Liver (tissue), 9 donors: Measurements from ENCODE around the gene NCF4. TPM values are rescaled to one million over a fixed set of nuclear protein-coding genes. Genes with fewer than 3 reads are reported as not detected.

Experiments used
- DNase-seq: peaks from one replicate; pipeline ENCODE4 v3.0.0-alpha.2; 2017; ENCODE audit warnings: low spot score
- H3K27ac ChIP-seq, 2 donors: one replicate each; pipeline ENCODE4 v1.7.0; 2013; ENCODE audit warnings: inconsistent platforms in 2 of 2, low read length in 2 of 2, control low read depth in 1 of 2, low read depth in 1 of 2, mild to moderate bottlenecking in 1 of 2
- H3K27me3 ChIP-seq, 4 donors: one replicate each; pipeline versions ENCODE4 v1.6.1 to v1.7.0; 2013; ENCODE audit warnings: low read length in 3 of 4, inconsistent platforms in 1 of 4, mild to moderate bottlenecking in 1 of 4, moderate library complexity in 1 of 4; ENCODE audit not compliant: control insufficient read depth in 4 of 4, insufficient read depth in 4 of 4
- H3K36me3 ChIP-seq, 4 donors: one replicate each; pipeline versions ENCODE4 v1.6.1 to v1.7.0; 2013; ENCODE audit warnings: low read length in 3 of 4, mild to moderate bottlenecking in 3 of 4, low read depth in 1 of 4, moderate library complexity in 1 of 4; ENCODE audit not compliant: control insufficient read depth in 4 of 4, insufficient read depth in 3 of 4
- H3K4me1 ChIP-seq, 4 donors: one replicate each; pipeline versions ENCODE4 v1.6.1 to v1.7.0; 2013; ENCODE audit warnings: low read length in 3 of 4, mild to moderate bottlenecking in 3 of 4, moderate library complexity in 1 of 4; ENCODE audit not compliant: control insufficient read depth in 4 of 4, insufficient read depth in 4 of 4
- H3K4me3 ChIP-seq, 3 donors: one replicate each; pipeline versions ENCODE4 v1.6.1 to v1.7.0; 2013; ENCODE audit warnings: low read length in 3 of 3, control low read depth in 1 of 3, low read depth in 1 of 3, mild to moderate bottlenecking in 1 of 3
- H3K9ac ChIP-seq, 2 donors: one replicate each; pipeline ENCODE4 v1.7.0; 2013; ENCODE audit warnings: low read length in 2 of 2, mild to moderate bottlenecking in 2 of 2, moderate library complexity in 2 of 2, control low read depth in 1 of 2, low read depth in 1 of 2
- H3K9me3 ChIP-seq, 4 donors: one replicate each; pipeline versions ENCODE4 v1.6.1 to v1.7.0; 2013; ENCODE audit warnings: low read length in 3 of 4; ENCODE audit not compliant: control insufficient read depth in 4 of 4
- ATF3 ChIP-seq: IDR thresholded peaks from 2 replicates; pipeline ENCODE4 v1.6.1; 2016; ENCODE audit warnings: antibody characterized with exemption
- CTCF ChIP-seq: fragments of 150-350 bp; IDR thresholded peaks from 2 replicates; pipeline ENCODE4 v1.5.1; 2017; ENCODE audit warnings: improper control_type of control experiment, low read depth, low read length; ENCODE audit not compliant: missing input control
- EGR1 ChIP-seq, 2 donors: IDR thresholded peaks; 2 replicates each; pipeline ENCODE4 v1.6.1; 2016 to 2018; ENCODE audit warnings: antibody characterized with exemption in 2 of 2, low read depth in 2 of 2
- FOXA1 ChIP-seq: IDR thresholded peaks from 2 replicates; pipeline ENCODE4 v1.6.1; 2016; ENCODE audit warnings: antibody characterized with exemption
- FOXA2 ChIP-seq: IDR thresholded peaks from 2 replicates; pipeline ENCODE4 v1.6.1; 2016; ENCODE audit warnings: antibody characterized with exemption
- GABPA ChIP-seq, 2 donors: IDR thresholded peaks in 1 of 2; conservative IDR thresholded peaks in 1 of 2; 2 replicates each; pipeline ENCODE4 v1.6.1; 2016; ENCODE audit warnings: antibody characterized with exemption in 2 of 2, mild to moderate bottlenecking in 1 of 2, moderate library complexity in 1 of 2
- HNF4A ChIP-seq, 2 donors: conservative IDR thresholded peaks; 2 replicates each; pipeline ENCODE4 v1.6.1; 2016; ENCODE audit warnings: antibody characterized with exemption in 2 of 2, mild to moderate bottlenecking in 2 of 2
- HNF4G ChIP-seq: IDR thresholded peaks from 2 replicates; pipeline ENCODE4 v1.6.1; 2016; ENCODE audit warnings: antibody characterized with exemption
- JUND ChIP-seq, 2 donors: IDR thresholded peaks; 2 replicates each; pipeline ENCODE4 v1.6.1; 2016; ENCODE audit warnings: antibody characterized with exemption in 2 of 2
- MAX ChIP-seq: IDR thresholded peaks from 2 replicates; pipeline ENCODE4 v1.6.1; 2016; ENCODE audit warnings: antibody characterized with exemption
- NR2F2 ChIP-seq: IDR thresholded peaks from 2 replicates; pipeline ENCODE4 v1.6.1; 2016; ENCODE audit warnings: antibody characterized with exemption
- RAD21 ChIP-seq, 2 donors: IDR thresholded peaks; 2 replicates each; pipeline ENCODE4 v1.6.1; 2016; ENCODE audit warnings: antibody characterized with exemption in 2 of 2, mild to moderate bottlenecking in 2 of 2
- REST ChIP-seq: IDR thresholded peaks from 2 replicates; pipeline ENCODE4 v1.6.1; 2016; ENCODE audit warnings: antibody characterized with exemption, mild to moderate bottlenecking
- RXRA ChIP-seq, 2 donors: IDR thresholded peaks; 2 replicates each; pipeline ENCODE4 v1.6.1; 2017 to 2018; ENCODE audit warnings: antibody characterized with exemption in 2 of 2, mild to moderate bottlenecking in 1 of 2
- SP1 ChIP-seq: IDR thresholded peaks from 2 replicates; pipeline ENCODE4 v1.6.1; 2018; ENCODE audit warnings: antibody characterized with exemption, mild to moderate bottlenecking
- TAF1 ChIP-seq: conservative IDR thresholded peaks from 2 replicates; pipeline ENCODE4 v1.6.1; 2016; ENCODE audit warnings: antibody characterized with exemption, mild to moderate bottlenecking
- YY1 ChIP-seq: IDR thresholded peaks from 2 replicates; pipeline ENCODE4 v1.6.1; 2016; ENCODE audit warnings: antibody characterized with exemption, mild to moderate bottlenecking
- ZBTB33 ChIP-seq: IDR thresholded peaks from 2 replicates; pipeline ENCODE4 v1.6.1; 2016; ENCODE audit warnings: antibody characterized with exemption
- WGBS: extraction: QIAGEN DNeasy Blood & Tissue Kit; methylation state at CpG from one replicate; pipeline ENCODE4 v1.1.7; 2013; 5-methylcytosine and 5-hydroxymethylcytosine counted together
- polyA plus RNA-seq, 2 donors: library from polyadenylated mRNA; stranded (reverse) in 1 of 2; unstranded in 1 of 2; fragments of 200-250 nt in 1 of 2; fragments of >200 nt in 1 of 2; fragmentation: Nextera tagmentation in 1 of 2; extraction: Ambion mirVana in 1 of 2; gene quantifications; one replicate each; pipeline versions ENCODE4 v1.2.1 to v1.2.3, GENCODE V29; 2013 to 2015
- total RNA-seq, 2 donors: library from RNA; depleted of rRNA; stranded (reverse); fragments of >200 nt; gene quantifications; one replicate each; pipeline ENCODE4 v1.2.3, GENCODE V29; 2014
- donor health status: healthy.
- donor health status: healthy.
- donor health status: healthy.
- donor health status: healthy.
- donor health status: healthy.

Gene NCF4
- total and polyA plus RNA-seq, 4 donors, result 3.9 to 14.3 (median 5.4) TPM

- Histone ChIP-seq H3K4me3 (no peak overlapping the region), H3K27ac (peak overlapping the region; percentile 67 to 87), H3K9me3 (no peaks in the 10 kb centered on the region), H3K36me3 (no peaks in the 10 kb centered on the region), H3K9ac (no peak overlapping the region), H3K4me1 (peaks cover 7 to 16% (median 13%) of the 10 kb centered on the region in 4 donors), H3K27me3 (peaks cover 0 to 8% (median 0%) of the 10 kb centered on the region in 4 donors)
- TF ChIP-seq NR2F2 (no peak), YY1 (no peak), RAD21 (IDR thresholded peaks at IDR 0.05) (no peak), REST (no peak), SP1 (no peak), EGR1 (IDR thresholded peaks at IDR 0.05; ENCODE audit: low read depth in 2 of 2) (no peak), HNF4G (no peak), CTCF (no peak), ZBTB33 (no peak), RXRA (IDR thresholded peaks at IDR 0.05) (no peak), FOXA1 (no peak), HNF4A (conservative IDR thresholded peaks at IDR 0.05) (no peak), JUND (IDR thresholded peaks at IDR 0.05) (no peak), GABPA (IDR thresholded peaks at IDR 0.05 in 1 of 2, conservative IDR thresholded peaks at IDR 0.05 in 1 of 2) (no peak)
- 73% methylated on average over 2 of the region's 2 CpGs for WGBS
- DNase-seq, result no peak
Observed at GRCh38 chr22:36874309-36874696, 13.5 kb downstream of the NCF4 start.

- DNase-seq, result no peak
- H3K9me3 ChIP-seq, result no peaks in the 10 kb centered on the region
- H3K27ac ChIP-seq, result peak overlapping the region; percentile 67 to 87
- 87% methylated on average over 9 of the region's 9 CpGs for WGBS
- peaks cover 0 to 9% (median 0%) of the 10 kb centered on the region in 4 donors for H3K27me3 ChIP-seq
- H3K36me3 ChIP-seq, result no peaks in the 10 kb centered on the region
- H3K9ac ChIP-seq, result no peak overlapping the region
- peaks cover 7 to 16% (median 13%) of the 10 kb centered on the region in 4 donors for H3K4me1 ChIP-seq
- no peak overlapping the region for H3K4me3 ChIP-seq
- no peak for TF ChIP-seq JUND (IDR thresholded peaks at IDR 0.05)
- no peak for TF ChIP-seq ATF3
- TF ChIP-seq ZBTB33, result no peak
- TF ChIP-seq HNF4G, result no peak
- no peak for TF ChIP-seq HNF4A (conservative IDR thresholded peaks at IDR 0.05)
- no peak for TF ChIP-seq TAF1
- no peak for TF ChIP-seq MAX
- TF ChIP-seq YY1, result no peak
- TF ChIP-seq NR2F2, result no peak
- no peak for TF ChIP-seq SP1
- no peak for TF ChIP-seq CTCF
- no peak for TF ChIP-seq FOXA2
- TF ChIP-seq FOXA1, result no peak
Observed at GRCh38 chr22:36874736-36875135, 13.9 kb downstream of the NCF4 start.
